Skeletal muscle tissue (tissue), 4 donors: Measurements from ENCODE around the gene PARD6A. TPM values are rescaled to one million over a fixed set of nuclear protein-coding genes. Genes with fewer than 3 reads are reported as not detected.

Experiments
- H3K27ac ChIP-seq: one replicate; pipeline ENCODE4 v1.7.0; 2013; ENCODE audit warnings: mild to moderate bottlenecking, low read depth, low read length, inconsistent platforms
- H3K27me3 ChIP-seq, 3 donors: one replicate each; pipeline ENCODE4 v1.7.0; 2013; ENCODE audit warnings: low read length in 3 of 3; ENCODE audit not compliant: control insufficient read depth in 3 of 3, insufficient read depth in 3 of 3
- H3K36me3 ChIP-seq, 3 donors: one replicate each; pipeline ENCODE4 v1.7.0; 2013; ENCODE audit warnings: low read length in 3 of 3; ENCODE audit not compliant: control insufficient read depth in 3 of 3, insufficient read depth in 3 of 3
- H3K4me1 ChIP-seq, 3 donors: one replicate each; pipeline ENCODE4 v1.7.0; 2013; ENCODE audit warnings: low read length in 3 of 3, mild to moderate bottlenecking in 3 of 3; ENCODE audit not compliant: control insufficient read depth in 3 of 3, insufficient read depth in 3 of 3
- H3K4me3 ChIP-seq, 3 donors: one replicate each; pipeline ENCODE4 v1.7.0; 2013; ENCODE audit warnings: low read length in 3 of 3
- H3K9ac ChIP-seq, 3 donors: one replicate each; pipeline ENCODE4 v1.7.0; 2013; ENCODE audit warnings: low read length in 3 of 3, mild to moderate bottlenecking in 3 of 3, moderate library complexity in 2 of 3, low read depth in 1 of 3
- H3K9me3 ChIP-seq, 3 donors: one replicate each; pipeline ENCODE4 v1.7.0; 2013; ENCODE audit warnings: low read length in 3 of 3; ENCODE audit not compliant: control insufficient read depth in 3 of 3
- total RNA-seq: library from RNA; depleted of rRNA; stranded (reverse); fragments of >200 nt; gene quantifications from one replicate; pipeline ENCODE4 v1.2.3, GENCODE V29; 2014
- donor health status: Osteomylitis.

Gene PARD6A
- total RNA-seq, 1 donor from 2014 or later, result 0.52 TPM

DNA sequence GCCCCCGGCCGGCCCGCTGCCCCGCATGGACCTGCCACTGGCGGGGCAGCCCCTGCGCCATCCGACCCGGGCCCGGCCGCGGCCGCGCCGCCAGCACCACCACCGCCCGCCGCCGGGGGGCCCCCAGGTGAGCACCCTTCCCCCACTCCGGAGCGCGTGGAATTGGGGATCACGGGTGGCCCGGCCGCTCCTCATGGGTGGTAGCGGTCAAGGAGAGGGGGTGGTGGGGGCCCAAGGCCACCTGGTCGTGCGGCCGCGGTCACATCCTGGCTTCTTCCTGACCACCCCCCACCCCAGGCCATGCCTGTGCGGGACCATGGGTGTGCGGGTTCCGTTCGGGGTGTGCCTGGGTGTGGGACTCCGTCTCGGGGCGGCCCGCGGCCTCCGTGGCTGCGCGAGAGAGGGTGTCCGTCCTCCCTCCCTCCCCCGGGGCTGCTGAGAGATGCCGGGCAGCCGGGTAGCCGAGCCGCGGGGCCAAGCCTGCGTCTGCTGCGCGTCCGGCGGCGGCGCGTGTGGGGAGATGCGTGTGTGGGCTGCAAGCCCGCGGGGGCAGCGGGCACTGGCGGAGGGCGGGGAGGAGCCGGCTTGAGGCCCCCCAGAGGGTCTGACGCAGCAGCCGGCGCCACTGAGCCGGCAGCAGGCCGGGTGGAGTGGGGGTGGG, 7.5 kb upstream of the PARD6A start:
- H3K9me3 ChIP-seq, result no peaks in the 10 kb centered on the region
- H3K4me1 ChIP-seq, result peaks cover 4 to 9% (median 6%) of the 10 kb centered on the region in 3 donors
- H3K27me3 ChIP-seq, result peaks cover 52 to 71% (median 69%) of the 10 kb centered on the region in 3 donors
- no peak overlapping the region for H3K9ac ChIP-seq
- H3K36me3 ChIP-seq, result peaks cover 7 to 8% (median 7%) of the 10 kb centered on the region in 3 donors
- no peak overlapping the region for H3K27ac ChIP-seq
- H3K4me3 ChIP-seq, result peak overlapping the region in 2 of 3 donors; percentile 32 to 52

DNA sequence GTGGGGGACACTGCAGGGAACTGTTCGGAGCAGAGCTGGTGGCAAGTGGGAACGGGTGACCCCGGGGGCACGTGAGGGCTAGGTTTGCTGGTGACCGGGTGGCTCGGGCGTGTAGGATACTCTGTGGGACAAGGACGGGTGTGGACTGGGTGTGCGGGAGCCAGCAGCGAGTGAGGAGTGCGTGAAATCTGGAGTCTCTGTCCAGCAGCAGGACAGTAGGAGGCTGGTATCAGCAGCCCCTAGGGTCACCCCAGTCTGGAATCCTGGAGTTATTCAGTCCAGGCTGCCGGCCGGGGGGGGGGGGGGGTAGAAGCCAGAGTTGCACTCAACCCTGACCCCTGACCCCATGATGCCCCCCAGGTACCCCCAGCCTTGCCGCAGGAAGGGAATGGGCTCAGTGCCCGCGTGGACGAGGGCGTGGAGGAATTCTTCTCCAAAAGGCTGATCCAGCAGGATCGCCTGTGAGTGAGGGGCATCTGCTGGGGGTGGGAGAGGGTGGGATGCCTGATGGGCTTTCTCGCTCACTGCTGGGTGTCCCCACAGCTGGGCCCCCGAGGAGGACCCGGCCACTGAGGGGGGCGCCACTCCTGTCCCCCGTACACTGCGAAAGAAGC, 6.9 kb upstream of the PARD6A start:
- Histone ChIP-seq H3K4me1 (peaks cover 9 to 11% (median 10%) of the 10 kb centered on the region in 3 donors), H3K36me3 (peaks cover 7 to 12% (median 9%) of the 10 kb centered on the region in 3 donors), H3K27me3 (peaks cover 45 to 64% (median 63%) of the 10 kb centered on the region in 3 donors), H3K9me3 (no peaks in the 10 kb centered on the region), H3K4me3 (no peak overlapping the region), H3K9ac (no peak overlapping the region), H3K27ac (no peak overlapping the region)

DNA sequence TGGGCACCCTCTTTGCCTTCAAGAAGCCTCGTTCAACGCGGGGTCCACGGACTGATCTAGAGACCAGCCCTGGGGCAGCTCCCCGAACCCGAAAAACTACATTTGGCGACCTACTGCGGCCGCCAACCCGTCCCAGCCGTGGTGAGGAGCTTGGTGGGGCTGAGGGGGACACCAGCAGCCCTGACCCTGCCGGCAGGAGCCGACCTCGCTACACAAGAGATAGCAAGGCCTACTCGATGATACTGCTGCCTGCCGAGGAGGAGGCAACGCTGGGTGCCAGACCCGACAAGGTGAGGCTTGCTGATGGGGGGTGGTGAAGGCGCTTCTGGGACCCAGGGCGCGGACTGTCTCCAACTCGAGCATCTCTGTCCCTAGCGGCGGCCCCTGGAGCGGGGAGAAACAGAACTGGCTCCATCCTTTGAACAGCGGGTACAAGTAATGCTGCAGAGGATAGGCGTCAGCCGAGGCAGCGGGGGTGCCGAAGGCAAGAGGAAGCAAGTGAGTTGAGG, 6.3 kb upstream of the PARD6A start:
- Histone ChIP-seq H3K27me3 (peaks cover 40 to 59% (median 57%) of the 10 kb centered on the region in 3 donors), H3K9ac (no peak overlapping the region)

DNA sequence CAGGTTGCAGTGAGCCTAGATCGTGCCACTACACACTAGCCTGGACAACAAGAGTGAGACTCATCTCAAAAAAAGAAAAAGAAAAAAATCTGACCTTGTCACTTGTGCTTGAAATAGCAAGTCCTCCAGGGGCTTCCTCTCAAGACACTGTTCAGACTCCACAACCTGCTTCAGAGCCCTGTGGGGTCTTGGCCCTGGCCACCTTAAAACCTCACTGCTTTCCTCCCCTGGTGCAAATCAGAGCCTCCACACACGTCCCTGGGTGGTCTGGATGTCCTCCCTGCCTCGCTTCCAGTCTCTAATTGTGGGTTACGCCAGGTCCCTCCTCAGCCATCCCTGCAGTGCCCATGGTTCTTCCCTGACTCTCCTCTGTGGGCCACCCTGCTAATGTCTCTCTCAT, 5.4 kb upstream of the PARD6A start:
- peaks cover 31 to 50% (median 48%) of the 10 kb centered on the region in 3 donors for H3K27me3 ChIP-seq
- H3K36me3 ChIP-seq, result peaks cover 7 to 12% (median 9%) of the 10 kb centered on the region in 3 donors
- H3K9me3 ChIP-seq, result no peaks in the 10 kb centered on the region

More for the DNA sequence above, 6.3 kb upstream of the PARD6A start:
- H3K36me3 ChIP-seq, result peaks cover 7 to 12% (median 9%) of the 10 kb centered on the region in 3 donors
- H3K4me1 ChIP-seq, result peaks cover 14 to 17% (median 15%) of the 10 kb centered on the region in 3 donors
- no peak overlapping the region for H3K4me3 ChIP-seq
- no peak overlapping the region for H3K27ac ChIP-seq
- H3K9me3 ChIP-seq, result no peaks in the 10 kb centered on the region

DNA sequence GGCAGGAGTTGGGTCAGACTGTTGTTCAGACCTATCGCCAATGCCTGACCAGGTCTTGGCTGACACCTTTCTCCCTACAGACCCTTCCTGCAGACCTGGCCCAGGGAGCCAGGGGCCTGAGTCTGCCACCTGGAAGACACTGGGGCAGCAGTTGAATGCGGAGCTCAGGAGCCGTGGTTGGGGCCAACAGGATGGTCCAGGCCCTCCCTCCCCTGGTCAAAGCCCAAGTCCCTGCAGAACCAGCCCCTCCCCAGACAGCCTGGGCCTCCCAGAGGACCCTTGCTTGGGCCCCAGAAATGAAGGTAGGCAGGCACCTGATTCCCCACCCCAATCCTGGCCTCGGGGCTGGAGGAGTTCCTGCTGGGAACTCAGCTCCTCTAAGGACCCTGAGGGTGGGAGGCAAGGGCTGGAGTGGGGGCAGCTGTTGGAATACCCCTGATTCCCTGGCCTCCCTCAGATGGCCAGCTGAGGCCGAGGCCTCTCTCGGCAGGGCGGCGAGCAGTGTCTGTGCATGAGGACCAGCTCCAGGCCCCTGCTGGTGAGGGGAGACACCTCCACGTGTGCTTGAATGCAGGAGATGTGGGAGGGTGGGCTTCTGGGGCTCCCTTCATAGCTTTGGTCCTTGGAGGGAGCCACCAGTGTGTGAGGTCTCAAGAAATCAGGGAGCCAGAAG, 4.3 kb upstream of the PARD6A start:
- Histone ChIP-seq H3K4me1 (peaks cover 23 to 32% (median 30%) of the 10 kb centered on the region in 3 donors), H3K27ac (no peak overlapping the region)

More for the DNA sequence above, 5.4 kb upstream of the PARD6A start:
- no peak overlapping the region for H3K9ac ChIP-seq
- H3K4me3 ChIP-seq, result no peak overlapping the region
- no peak overlapping the region for H3K27ac ChIP-seq
- peaks cover 17 to 23% (median 22%) of the 10 kb centered on the region in 3 donors for H3K4me1 ChIP-seq

DNA sequence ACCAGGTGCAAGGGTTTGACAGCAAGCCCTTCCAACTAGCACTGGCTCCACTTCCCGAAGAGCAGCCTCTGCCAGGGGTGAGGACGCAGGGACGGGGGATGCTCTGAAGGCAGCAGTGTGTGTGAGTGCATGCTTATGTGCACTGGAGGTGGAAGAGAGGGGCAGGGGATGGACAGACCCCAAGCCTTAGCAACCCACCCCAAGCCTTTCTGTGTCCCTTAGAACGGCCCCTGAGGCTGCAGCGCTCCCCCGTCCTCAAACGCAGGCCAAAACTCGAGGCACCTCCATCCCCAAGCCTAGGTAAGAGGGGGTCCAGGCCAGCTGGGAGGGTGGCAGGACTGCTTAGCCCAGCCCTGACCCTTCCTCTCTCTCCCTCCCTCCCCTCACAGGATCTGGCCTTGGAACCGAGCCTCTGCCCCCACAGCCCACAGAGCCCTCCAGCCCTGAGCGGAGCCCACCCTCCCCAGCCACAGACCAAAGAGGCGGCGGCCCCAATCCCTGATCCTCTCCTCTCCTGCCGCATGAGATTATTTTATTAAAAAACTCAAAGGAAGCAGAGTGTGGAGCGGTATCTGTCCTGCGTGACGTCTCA, 3.6 kb upstream of the PARD6A start:
- H3K36me3 ChIP-seq, result peaks cover 7 to 12% (median 9%) of the 10 kb centered on the region in 3 donors
- H3K4me3 ChIP-seq, result no peak overlapping the region
- H3K27me3 ChIP-seq, result peaks cover 14 to 37% (median 31%) of the 10 kb centered on the region in 3 donors
- no peaks in the 10 kb centered on the region for H3K9me3 ChIP-seq
- H3K4me1 ChIP-seq, result peaks cover 25 to 33% (median 31%) of the 10 kb centered on the region in 3 donors
- no peak overlapping the region for H3K9ac ChIP-seq
- no peak overlapping the region for H3K27ac ChIP-seq

More for the DNA sequence above, 4.3 kb upstream of the PARD6A start:
- Histone ChIP-seq H3K9ac (no peak overlapping the region), H3K9me3 (no peaks in the 10 kb centered on the region), H3K27me3 (peaks cover 21 to 41% (median 37%) of the 10 kb centered on the region in 3 donors), H3K36me3 (peaks cover 7 to 12% (median 9%) of the 10 kb centered on the region in 3 donors), H3K4me3 (no peak overlapping the region)

DNA sequence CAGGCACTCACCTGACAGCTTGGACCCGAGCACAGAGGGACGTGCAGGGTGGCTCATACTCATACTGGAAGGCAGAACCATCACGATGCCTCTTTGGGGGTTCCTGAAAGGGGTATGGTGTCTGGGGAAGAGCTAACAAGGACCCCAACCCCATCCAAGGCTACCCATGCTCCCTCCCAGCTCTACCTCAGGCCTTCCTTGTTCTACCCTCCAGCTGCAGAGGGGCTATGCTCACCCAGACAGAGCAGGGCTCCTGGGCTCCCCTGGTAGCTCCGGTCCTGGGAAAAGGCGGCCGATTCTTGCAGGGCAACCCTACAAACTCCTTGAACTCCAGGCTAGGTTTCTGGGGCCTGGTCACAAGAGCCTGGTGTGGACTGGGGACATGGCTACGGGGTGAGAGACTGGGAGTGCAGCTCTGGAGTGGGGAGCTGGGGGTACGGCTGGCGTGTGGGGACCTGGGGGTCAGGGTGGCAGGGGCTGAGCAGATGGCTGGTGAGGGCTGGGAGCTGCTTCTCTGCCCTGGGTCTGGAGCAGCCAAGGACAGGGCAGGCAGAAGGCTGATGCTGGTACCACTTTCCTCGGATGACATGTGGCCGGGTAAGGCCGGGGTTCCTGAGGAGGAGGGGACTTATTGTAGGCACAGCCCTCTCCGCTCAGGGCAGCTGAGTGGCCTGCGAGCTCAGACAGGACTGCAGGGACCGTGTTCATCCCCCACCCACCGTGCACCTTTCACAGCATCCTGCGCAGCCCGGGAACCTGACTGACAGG, 2.8 kb upstream of the PARD6A start:
- Histone ChIP-seq H3K9ac (no peak overlapping the region), H3K4me3 (no peak overlapping the region), H3K4me1 (peaks cover 25 to 33% (median 31%) of the 10 kb centered on the region in 3 donors), H3K27ac (no peak overlapping the region), H3K27me3 (peaks cover 11 to 32% (median 26%) of the 10 kb centered on the region in 3 donors), H3K9me3 (no peaks in the 10 kb centered on the region), H3K36me3 (peaks cover 9 to 17% (median 13%) of the 10 kb centered on the region in 3 donors)

DNA sequence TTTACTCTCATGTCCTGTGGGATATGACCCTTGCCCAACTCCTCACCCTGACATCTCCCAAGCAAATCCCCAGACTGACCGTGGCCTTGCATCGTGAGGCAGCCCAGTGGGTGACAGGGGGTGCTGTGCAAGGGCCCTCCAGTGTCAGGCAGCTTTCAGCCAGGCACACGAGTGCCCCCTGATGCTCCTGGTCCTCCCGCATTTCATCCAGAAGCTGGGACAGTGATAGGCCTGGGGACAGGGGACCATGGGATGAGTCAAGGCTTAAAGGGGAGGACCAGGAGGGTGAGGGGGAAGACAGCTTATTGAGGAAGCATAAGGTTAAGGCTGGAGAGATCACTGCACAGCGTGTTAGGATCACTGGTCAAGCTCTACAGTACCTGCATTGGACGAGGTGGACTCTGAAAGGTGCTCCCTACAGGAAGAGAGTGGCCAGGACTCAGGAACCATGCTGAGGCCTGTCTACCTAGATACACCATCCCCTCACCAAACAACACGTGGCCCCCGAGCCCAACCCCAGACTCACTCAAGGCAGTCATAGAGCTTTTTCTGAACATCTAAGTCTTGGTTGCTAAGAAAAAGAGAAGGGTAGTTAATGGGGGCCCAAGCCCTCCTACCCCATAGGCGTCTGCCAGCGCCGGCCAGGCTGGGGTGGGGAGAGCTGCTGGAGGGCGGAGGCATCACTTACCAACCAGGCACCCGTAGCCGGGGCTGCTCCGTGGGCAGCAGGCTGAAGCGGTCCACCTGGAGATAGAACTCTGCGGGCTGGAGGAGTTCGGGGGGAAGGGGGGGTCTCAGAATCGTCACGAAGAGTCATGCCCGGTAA, 1.7 kb upstream of the PARD6A start:
- Histone ChIP-seq H3K36me3 (peaks cover 15 to 17% (median 17%) of the 10 kb centered on the region in 3 donors), H3K27ac (no peak overlapping the region), H3K4me1 (peaks cover 22 to 29% (median 24%) of the 10 kb centered on the region in 3 donors), H3K9me3 (no peaks in the 10 kb centered on the region), H3K4me3 (peak overlapping the region; percentile 99), H3K27me3 (peaks cover 9 to 21% (median 16%) of the 10 kb centered on the region in 3 donors), H3K9ac (peak overlapping the region; percentile 80 to 86 (median 85))
